RWPE2 (cell line): Measurements from ENCODE around the gene RIT1.

ENCODE experiments used
- ATAC-seq: fragments of 200-7000 bp; cut with Tn5 transposase; 3 replicates; pipeline ENCODE4 v1.9.1; 2021; ENCODE audit warnings: low read depth
- DNase-seq: peaks from one replicate; pipeline ENCODE4 v3.0.0-alpha.2; 2020; ENCODE audit warnings: low spot score
- H3K27ac ChIP-seq: fragments of 450-650 bp; 2 replicates; pipeline ENCODE4 v1.5.1; 2017; ENCODE audit warnings: mild to moderate bottlenecking; ENCODE audit not compliant: poor library complexity, severe bottlenecking
- H3K27me3 ChIP-seq: fragments of 250-450 bp; sonication (Bioruptor Pico); 2 replicates; pipeline ENCODE4 v1.5.1; 2021; ENCODE audit warnings: mild to moderate bottlenecking, moderate library complexity; ENCODE audit not compliant: insufficient read depth, poor library complexity, severe bottlenecking
- H3K36me3 ChIP-seq: fragments of 250-450 bp; sonication (Bioruptor Pico); 2 replicates; pipeline ENCODE4 v1.5.1; 2020; ENCODE audit warnings: low read depth, mild to moderate bottlenecking, moderate library complexity
- H3K4me1 ChIP-seq: fragments of 250-450 bp; sonication (Bioruptor Pico); 2 replicates; pipeline ENCODE4 v1.5.1; 2021; ENCODE audit warnings: mild to moderate bottlenecking, moderate library complexity; ENCODE audit not compliant: insufficient read depth, poor library complexity, severe bottlenecking
- H3K4me3 ChIP-seq: fragments of 250-450 bp; sonication (Bioruptor Pico); 2 replicates; pipeline ENCODE4 v1.5.1; 2021; ENCODE audit warnings: mild to moderate bottlenecking, moderate library complexity; ENCODE audit not compliant: severe bottlenecking
- H3K9me3 ChIP-seq: fragments of 250-450 bp; sonication (Bioruptor Pico); 2 replicates; pipeline ENCODE4 v1.5.1; 2021; ENCODE audit warnings: mild to moderate bottlenecking, moderate library complexity; ENCODE audit not compliant: severe bottlenecking
- TF ChIP-seq, protein P1 (sequence below): fragments of 450-650 bp; IDR thresholded peaks from one replicate; pipeline ENCODE4 v1.5.1; 2017; ENCODE audit warnings: mild to moderate bottlenecking, moderate library complexity; ENCODE audit not compliant: poor library complexity, severe bottlenecking

The RIT1 gene

DNA sequence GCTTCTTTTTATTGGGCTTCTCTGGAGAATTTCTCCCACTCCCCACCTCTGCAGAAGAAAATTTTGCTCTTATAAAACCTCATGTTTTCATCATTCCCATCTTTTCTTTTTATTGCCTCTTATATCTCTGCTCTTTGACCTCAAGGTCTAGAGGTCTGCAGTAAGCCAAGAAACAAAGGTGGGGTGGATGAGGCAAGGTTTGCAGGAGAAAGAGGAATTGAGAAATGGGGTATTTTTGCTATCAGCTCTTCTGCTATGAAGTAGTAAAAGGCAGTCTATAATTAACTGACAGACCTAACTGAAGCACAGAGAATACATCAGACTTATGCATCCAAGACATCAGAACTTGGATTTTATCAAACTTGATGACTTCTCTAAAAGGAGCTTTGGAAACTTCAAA is 28.9 kb downstream of the RIT1 start:
- DNase-seq (no peak), ATAC-seq (no peak)
- H3K36me3 ChIP-seq = no peaks in the 10 kb centered on the region
- no peaks in the 10 kb centered on the region for H3K4me1 ChIP-seq
- H3K4me3 ChIP-seq = no peak overlapping the region
- TF ChIP-seq, protein P1, sequence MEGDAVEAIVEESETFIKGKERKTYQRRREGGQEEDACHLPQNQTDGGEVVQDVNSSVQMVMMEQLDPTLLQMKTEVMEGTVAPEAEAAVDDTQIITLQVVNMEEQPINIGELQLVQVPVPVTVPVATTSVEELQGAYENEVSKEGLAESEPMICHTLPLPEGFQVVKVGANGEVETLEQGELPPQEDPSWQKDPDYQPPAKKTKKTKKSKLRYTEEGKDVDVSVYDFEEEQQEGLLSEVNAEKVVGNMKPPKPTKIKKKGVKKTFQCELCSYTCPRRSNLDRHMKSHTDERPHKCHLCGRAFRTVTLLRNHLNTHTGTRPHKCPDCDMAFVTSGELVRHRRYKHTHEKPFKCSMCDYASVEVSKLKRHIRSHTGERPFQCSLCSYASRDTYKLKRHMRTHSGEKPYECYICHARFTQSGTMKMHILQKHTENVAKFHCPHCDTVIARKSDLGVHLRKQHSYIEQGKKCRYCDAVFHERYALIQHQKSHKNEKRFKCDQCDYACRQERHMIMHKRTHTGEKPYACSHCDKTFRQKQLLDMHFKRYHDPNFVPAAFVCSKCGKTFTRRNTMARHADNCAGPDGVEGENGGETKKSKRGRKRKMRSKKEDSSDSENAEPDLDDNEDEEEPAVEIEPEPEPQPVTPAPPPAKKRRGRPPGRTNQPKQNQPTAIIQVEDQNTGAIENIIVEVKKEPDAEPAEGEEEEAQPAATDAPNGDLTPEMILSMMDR = no peak
- no peaks in the 10 kb centered on the region for H3K9me3 ChIP-seq
- no peak overlapping the region for H3K27ac ChIP-seq
- no peaks in the 10 kb centered on the region for H3K27me3 ChIP-seq

DNA sequence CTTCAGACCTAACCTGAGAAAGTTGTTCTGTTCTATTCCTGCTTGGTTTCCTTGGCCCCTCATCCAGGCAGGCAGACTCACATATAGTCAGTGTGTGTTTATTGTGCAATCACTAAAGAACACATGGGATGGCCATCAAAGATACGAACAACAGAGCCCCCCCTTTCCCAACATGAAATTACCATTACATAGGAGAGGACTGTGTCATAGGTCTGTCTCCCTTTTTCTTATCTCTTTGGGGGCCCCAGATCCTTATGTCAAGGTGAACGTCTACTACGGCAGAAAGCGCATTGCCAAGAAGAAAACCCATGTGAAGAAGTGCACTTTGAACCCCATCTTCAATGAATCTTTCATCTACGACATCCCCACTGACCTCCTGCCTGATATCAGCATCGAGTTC is 30.2 kb downstream of the RIT1 start:
- H3K27ac ChIP-seq = no peak overlapping the region
- TF ChIP-seq, protein P1 = no peak
- no peak for DNase-seq
- H3K27me3 ChIP-seq = no peaks in the 10 kb centered on the region
- H3K9me3 ChIP-seq = no peaks in the 10 kb centered on the region
- H3K4me1 ChIP-seq = no peaks in the 10 kb centered on the region
- H3K4me3 ChIP-seq = no peak overlapping the region
- no peak for ATAC-seq
- no peaks in the 10 kb centered on the region for H3K36me3 ChIP-seq

DNA sequence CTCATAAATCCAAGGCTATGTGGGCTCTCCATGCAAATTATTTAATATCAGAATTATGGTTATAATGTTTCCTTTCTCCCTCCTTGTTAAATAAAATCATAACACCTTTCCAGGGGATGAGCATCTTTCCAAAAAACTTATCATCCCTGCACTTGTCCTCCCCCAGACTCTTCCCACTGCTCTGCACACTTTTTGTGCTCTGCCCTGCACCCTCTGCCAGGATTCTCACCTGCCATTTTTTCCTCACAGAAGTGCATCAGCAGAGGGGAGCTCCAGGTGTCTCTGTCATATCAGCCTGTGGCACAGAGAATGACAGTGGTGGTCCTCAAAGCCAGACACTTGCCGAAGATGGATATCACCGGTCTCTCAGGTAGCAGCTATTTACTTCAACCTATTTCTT is 30.9 kb downstream of the RIT1 start:
- H3K27ac ChIP-seq = no peak overlapping the region
- no peaks in the 10 kb centered on the region for H3K4me1 ChIP-seq
- H3K9me3 ChIP-seq = no peaks in the 10 kb centered on the region
- no peaks in the 10 kb centered on the region for H3K27me3 ChIP-seq
- TF ChIP-seq, protein P1 = no peak
- no peak overlapping the region for H3K4me3 ChIP-seq
- no peak for ATAC-seq
- H3K36me3 ChIP-seq = no peaks in the 10 kb centered on the region
- no peak for DNase-seq

DNA sequence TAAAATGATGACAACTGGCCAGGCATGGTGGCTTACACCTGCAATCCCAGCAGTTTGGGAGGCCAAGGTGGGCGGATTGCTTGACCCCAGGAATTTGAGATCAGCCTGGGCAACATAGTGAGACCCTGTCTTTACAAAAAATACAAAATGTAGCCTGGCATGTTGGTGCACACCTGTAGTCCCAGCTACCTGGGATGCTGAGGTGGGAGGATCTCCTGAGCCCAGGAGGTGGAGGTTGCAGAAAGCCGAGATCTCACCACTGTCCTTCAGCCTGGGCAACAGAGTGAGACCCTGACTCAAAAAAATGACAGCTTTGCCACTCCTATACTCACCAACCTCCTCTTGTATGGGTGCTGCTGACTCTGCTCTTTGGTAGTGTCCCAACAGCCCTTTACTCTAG is 33.2 kb downstream of the RIT1 start:
- Histone ChIP-seq H3K27me3 (no peaks in the 10 kb centered on the region), H3K4me1 (no peaks in the 10 kb centered on the region), H3K27ac (no peak overlapping the region), H3K9me3 (no peaks in the 10 kb centered on the region), H3K4me3 (no peak overlapping the region), H3K36me3 (no peaks in the 10 kb centered on the region)
- no peak for ATAC-seq
- TF ChIP-seq, protein P1 = no peak
- DNase-seq = no peak

DNA sequence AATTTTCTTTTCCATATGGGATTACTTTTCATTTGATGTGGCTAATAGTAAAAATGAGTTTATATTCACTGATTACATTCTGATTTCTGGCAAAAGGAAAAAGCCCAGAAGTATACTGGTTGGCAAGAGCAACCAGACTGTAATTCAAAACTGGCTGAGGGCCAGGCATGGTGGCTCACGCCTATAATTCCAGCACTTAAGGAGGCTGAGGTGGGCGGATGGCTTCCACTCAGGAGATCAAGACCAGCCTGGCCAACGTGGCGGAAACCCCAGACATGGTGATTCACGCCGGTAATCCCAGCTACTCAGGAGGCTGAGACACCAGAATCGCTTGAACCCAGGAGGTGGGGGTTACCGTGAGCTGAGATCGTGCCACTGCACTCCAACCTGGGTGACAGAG is 37.3 kb downstream of the RIT1 start:
- no peak for DNase-seq
- Histone ChIP-seq H3K9me3 (no peaks in the 10 kb centered on the region), H3K4me1 (no peaks in the 10 kb centered on the region), H3K27ac (no peak overlapping the region), H3K27me3 (no peaks in the 10 kb centered on the region), H3K4me3 (no peak overlapping the region), H3K36me3 (no peaks in the 10 kb centered on the region)
- TF ChIP-seq, protein P1 = no peak
- no peak for ATAC-seq
